ENCODE results near the gene PLEKHM2.

PLEKHM2 gene

DNA sequence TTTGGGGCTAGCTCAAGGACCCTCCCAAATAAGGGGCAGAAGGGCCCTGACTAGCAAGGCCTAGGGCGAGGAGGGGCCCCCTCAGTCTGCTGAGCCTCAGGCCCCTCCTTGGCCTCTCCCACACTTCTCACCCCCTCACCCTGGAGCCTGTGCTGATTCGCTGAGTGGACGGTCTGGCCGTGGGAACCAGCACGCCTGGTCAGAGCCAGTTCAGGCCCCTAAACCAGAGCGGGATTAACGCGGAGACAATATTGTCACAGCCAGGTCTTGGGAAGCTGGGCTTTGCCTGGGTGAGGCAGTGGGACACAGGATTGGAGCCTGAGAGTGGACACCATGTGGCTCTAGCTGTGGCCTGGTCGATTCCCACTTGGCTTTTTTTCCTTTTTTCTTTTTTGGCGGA, 69.7 kb downstream of the PLEKHM2 start:
- no peak for DNase-seq (ENCODE audit: low read depth)
- no peak overlapping the region for H3K4me3 ChIP-seq (ENCODE audit: low read depth, low read length)

DNA sequence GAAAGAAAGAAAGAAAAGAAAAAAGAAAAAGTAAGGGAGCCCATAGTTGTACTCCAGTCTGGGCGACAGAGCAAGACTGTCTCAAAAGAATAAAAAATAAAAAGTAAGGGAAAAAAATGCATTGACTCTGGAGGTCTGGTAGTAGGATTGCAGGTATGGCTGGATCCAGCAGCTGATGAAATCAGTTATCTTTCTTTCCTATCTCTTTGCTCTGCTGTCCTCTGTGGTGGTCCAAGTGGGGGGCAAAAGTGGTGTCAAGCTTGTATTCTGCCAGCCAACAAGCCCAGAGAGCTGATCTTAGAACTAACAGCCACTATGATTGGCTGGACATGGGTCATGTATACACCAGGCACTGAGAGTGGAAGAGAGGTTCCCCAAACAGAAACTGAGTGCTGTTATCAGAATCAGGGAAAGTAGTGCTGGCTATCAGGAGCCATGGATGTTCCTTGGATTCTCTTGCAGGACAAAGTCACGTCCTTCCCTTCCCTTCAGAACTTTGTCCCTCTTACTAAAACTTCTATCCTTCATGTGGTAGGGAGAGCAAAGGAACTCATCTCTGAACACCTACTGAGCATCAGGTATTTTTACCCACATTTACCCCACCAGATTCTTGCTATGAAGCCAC, 71.0 kb downstream of the PLEKHM2 start:
- no peak overlapping the region for H3K4me3 ChIP-seq (ENCODE audit: low read depth, low read length)
- no peak for DNase-seq (ENCODE audit: low read depth)

DNA sequence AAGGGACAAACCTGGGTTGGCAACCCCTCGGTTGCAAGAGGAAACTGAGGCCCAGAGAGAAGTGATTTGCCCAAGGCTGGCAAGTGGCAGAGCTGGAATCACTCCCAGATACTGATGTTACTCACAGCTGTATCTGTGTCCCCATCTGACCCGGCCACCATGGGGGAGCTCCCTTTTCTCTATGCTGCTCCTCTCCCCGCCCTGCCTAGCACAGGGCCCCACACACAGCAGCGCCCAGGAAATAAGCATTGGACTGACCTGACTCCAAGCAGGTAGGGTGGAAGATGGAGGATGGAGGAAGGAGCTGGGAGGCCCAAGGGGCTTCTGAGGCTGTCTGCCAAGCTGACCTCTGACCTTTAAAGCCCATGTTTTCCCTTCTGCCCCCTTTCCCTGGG, 71.5 kb downstream of the PLEKHM2 start:
- H3K4me3 ChIP-seq (ENCODE audit: low read depth, low read length) = no peak overlapping the region
- no peak for DNase-seq (ENCODE audit: low read depth)

DNA sequence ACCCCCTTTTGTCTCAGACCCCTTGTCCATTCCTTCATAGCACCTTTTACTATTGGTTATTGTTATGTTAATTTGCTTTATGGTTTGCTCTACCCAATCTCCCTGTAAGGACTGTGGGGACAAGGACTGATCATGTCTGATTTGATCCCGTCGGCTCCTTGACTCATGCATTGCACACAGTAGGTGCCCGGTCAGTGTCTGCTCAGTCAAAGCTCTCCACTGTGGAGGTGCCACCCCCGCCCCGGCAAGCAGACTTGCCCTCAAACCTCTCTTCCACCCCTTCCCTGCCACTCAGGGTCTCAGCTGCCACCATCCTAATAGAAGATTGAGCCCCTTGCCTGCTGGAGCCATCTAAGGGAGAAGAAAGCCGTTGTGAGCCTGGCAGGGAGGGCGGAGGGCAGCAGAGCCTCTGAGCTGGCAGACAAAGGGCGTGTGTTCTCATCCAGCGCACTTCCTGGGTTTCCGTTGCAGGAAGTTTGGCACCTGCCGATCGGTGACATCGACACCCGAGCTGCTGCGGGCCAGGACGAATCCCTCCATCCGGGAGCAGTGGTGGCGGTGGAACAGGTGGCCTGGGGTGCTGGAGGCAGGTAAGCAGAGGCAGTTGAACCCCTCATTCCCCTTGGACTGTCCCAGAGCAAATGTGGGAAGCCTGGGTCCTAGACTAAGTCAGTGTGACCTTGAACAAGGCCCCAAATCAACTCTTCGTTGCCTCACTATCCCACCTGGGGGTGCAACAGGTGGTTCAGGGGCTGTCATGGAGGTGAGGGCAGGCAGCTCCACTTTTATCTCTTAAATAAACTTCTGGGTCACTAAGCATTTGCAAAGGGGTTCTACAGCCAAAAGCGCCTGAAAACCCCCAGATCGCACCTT, 72.3 kb downstream of the PLEKHM2 start:
- DNase-seq (ENCODE audit: low read depth) = no peak
- no peak overlapping the region for H3K4me3 ChIP-seq (ENCODE audit: low read depth, low read length)

DNA sequence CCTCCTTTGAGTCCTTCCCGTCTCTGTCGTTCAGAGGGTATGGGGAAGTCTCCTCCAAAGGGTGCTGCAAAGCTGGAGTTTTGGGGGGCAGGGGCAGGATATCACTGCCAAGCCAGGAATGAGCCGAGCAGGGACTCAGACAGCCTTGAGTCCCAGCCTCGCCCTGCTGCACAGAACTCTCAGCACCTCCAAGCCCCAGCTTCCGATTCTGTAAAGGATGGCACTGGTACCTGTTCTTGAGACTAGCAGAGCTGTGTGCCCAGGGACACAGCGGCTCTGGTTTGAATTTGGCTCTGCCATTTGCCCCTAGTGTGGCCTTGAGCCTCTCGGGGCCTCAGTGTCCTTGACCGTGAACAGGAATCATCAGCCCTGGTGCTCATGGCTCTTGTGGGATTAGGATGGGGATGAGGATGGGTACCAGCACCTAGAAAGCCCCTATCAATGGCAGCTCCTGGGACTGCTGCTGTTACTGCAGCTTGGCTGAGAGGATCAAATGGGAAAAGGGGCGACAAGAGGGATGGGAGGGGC, 73.0 kb downstream of the PLEKHM2 start:
- H3K4me3 ChIP-seq (ENCODE audit: low read depth, low read length) = no peak overlapping the region
- no peak for DNase-seq (ENCODE audit: low read depth)

DNA sequence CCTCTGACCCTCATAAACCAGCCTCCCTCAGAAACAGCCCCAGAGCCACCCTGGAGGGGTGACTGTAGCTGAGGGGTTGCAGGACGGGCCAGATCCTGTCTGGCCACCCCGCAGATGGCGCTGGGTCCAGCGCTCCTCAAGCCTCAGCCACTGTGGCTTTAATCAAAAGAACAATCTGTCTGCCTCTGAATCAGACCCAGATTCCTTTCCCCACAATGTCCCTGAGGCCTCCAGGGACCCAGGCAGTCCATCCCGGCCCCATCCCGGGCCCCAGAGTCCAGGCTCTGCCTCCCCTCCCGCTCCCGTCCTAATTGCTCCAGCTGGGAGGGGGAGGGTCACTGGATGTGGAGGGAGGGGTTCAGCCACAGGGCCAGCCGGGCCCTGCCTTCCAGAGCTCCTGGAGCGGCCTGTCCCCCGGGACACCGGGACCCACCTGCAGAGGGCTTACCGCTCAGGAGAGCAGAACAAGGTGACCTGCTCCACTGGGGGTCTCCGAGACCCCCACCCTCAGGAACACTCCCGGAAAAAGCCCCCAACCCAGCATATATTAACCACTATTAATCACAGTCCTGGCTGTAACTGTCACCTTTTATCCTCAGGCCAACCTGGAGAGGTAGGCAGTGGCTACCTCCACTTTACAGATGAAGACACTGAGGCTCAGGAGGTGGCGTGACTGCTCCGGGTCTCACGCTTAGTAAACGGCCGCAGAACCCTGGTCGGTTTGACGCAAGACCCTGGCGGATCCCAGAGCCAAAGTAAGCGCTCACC, 73.6 kb downstream of the PLEKHM2 start:
- H3K4me3 ChIP-seq (ENCODE audit: low read depth, low read length) = peak overlapping the region; percentile 85

DNA sequence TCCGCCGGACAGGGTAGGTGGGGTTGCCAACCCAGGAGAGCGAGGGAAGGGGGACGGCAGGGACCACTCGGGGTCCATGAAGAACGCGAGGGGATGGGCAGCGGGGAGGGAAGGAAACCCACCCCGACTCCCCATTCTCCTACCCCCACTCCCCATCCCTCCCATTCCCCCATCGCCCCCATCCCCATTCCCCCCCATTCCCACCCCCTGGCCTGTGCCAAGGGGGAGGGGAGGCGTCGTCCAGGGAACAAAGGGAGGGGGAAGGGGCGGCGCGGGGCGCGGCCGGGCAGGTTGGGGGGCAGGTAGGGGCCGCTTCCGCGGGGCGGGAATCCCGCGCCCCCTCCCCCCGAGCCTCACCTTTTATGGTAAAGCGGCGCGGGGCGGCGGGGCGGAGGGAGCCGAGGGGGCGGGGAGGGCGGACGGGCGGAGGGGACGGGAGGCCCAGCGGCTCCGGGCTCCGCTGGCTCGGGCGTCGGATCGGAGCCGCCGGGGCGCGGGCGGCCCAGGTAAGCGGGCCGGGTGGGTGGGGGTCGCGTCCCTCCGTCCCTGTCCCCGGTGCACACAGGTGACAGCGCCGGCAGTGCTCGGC, 74.3 kb downstream of the PLEKHM2 start, which contains the start of gene FBLIM1:
FBLIM1 (plus strand) TSS at position 453 of the 589 bp plus-strand sequence. CDS start 6,189 bp downstream, outside the sequence.
- peak within 1 kb of the TSS; percentile 85 for H3K4me3 ChIP-seq (ENCODE audit: low read depth, low read length)
- no peak for DNase-seq (ENCODE audit: low read depth)

More for the DNA sequence above, 73.6 kb downstream of the PLEKHM2 start:
- DNase-seq (ENCODE audit: low read depth) = no peak

DNA sequence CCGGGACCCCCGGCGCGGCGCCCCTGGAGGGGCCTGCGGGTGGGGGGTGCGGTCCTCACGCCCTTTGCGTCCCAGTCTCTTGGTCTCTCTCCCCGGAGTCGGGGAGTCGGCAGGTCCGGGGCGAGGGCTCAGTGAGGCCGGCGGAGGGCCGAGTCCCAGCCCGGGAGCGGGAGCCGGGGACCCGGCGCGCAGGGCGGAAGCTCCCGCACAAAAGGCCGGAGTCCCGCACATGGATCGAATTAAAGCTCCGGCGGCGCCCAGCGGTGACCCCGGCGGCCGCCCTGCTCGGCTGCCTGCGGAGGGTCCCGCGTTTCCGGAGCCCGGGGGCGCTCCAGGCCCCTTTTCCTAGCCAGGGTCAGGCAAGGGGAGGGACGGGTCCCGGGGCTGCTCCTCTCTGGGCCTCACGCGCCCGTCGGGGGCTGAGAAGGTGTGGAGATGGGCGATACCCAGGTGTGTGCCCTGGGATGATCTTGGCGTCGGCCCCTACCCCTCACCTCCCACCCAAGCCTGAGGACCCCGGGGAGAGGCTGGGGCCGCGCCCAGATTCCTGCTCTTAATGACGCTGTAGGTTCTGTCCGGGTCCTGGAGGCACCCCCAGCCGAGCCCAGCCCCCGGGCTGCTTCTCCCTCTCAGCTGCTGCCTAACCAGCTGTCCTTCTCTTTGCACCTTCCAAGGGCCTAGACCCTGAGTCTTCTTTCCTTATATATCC, 75.0 kb downstream of the PLEKHM2 start:
- no peak for DNase-seq (ENCODE audit: low read depth)
- H3K4me3 ChIP-seq (ENCODE audit: low read depth, low read length) = peak overlapping the region; percentile 85

DNA sequence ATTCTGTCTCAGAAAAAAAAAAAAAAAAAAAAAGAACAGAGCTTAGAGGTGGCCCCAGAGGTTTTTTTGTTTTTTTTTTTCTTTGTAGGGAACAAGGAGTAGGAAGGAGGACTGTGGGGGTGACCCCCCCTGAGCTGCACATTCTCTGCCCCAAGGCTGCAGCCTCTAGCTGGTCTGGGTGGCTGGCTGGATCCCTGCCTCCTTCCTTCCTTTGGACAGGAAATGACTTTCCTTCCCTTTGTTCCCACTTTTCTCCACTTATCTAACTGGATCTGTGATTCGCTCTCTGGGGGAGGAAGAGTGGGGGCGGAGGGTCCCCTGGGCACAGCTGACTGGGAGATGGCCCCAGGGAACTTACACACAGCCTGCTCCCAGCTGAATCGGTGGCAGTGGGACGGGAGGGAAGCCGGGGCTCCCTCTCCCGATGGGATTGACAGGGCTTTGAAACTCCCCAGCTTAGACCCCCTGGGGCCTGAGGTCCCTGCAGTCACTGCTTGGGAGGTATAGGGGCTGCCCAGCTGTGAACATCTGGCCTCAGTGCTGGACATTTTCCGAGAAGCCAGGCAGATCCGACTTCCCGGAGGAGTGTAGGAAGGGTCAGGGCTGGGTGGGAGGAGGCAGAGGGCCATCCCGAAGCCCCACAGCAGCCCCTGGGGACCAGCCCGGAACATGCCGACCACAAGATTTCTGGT, 76.5 kb downstream of the PLEKHM2 start:
- H3K4me3 ChIP-seq (ENCODE audit: low read depth, low read length) = peak overlapping the region; percentile 40
- DNase-seq (ENCODE audit: low read depth) = peak; percentile 30

DNA sequence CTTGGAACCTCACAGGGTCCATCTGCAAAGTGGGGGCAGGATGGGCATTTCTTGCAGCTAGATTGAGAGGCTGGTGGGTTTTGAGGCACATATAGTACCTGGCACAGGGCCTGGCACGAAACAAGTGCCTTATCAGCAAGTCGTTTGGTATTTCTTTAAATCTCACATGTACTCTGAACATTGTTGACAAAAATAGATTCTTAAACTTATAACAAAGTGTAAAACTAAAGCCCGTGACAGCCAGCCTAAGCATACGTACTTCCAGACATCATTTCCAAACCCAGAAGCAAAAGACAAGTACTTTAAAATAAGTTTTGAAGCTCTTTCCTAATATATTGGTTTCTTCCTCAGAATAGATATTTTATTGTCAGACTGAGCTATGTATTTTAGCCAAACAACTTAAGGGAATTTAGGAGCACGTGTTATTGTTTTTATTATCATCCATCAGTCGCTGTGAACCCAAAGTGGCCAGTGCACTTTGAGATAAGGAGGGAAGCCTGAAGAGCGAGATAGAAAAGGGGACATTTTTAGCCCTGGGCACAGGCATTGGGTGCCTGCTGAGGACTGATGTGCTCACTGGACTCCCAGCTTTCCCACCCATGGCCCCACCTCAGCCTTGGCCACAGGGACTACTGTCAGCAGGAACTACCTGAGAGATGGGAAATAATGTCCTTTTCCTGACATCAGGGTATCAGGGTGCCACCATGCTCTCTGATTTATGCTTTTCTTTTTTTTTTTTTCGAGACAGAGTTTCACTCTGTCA, 77.4 kb downstream of the PLEKHM2 start:
- H3K4me3 ChIP-seq (ENCODE audit: low read depth, low read length) = no peak overlapping the region
- no peak for DNase-seq (ENCODE audit: low read depth)

DNA sequence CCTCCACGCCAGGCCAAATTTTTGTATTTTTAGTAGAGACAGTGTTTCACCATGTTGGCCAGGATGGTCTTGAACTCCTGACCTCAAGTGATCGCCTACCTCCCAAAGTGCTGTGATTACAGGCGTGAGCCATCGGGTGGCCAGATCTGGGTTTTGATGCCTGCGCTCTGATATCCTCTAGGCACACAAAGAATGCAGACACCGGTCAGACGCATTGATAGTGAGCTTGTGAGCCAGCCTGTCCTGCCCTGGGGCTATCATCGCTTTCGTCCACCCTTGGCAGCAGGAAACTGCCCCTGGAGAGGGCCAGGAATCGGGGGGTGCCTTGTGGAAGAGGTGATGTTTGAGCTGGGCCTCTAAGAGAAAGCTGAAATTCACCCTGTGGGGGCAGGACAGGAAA, 78.4 kb downstream of the PLEKHM2 start:
- no peak for DNase-seq (ENCODE audit: low read depth)
- no peak overlapping the region for H3K4me3 ChIP-seq (ENCODE audit: low read depth, low read length)

DNA sequence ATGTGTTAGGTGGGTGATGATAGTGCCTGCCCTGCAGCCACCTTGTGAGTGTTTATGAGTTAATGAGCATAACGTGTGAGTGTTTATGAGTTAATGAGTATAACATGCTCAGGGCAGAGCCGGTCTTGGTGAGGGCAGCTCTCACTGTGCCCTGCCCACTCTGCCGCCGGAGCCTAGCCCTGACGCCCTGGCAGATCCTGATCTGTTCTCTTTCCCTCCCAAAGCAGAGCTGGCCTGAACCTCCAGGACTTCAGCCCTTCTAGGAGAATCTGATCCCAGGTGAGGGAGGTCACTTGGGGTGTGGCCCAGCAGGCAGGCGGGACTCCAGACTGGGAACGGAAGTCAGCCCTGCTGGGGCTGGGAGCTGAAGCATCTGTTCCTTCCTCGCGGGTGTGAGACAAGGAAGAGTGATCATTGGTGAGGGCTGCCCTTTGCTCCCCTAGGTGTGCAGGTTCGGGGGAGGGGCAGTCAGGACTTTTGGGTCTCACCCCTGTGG, 80.2 kb downstream of the PLEKHM2 start:
- no peak for DNase-seq (ENCODE audit: low read depth)
- H3K4me3 ChIP-seq (ENCODE audit: low read depth, low read length) = no peak overlapping the region

DNA sequence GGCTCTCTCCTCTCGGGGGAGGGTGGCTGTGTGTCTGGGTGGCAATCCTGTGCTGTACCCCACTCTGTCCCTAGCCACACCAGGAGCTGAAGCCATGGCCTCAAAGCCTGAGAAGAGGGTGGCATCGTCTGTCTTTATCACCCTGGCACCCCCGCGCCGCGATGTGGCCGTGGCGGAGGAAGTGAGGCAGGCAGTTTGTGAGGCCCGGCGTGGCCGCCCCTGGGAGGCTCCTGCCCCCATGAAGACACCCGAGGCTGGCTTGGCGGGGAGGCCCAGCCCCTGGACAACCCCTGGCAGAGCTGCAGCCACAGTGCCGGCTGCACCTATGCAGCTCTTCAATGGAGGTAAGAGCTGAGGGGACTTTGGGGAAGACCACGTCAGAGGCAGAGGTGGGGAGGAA, 80.8 kb downstream of the PLEKHM2 start:
- no peak for DNase-seq (ENCODE audit: low read depth)
- no peak overlapping the region for H3K4me3 ChIP-seq (ENCODE audit: low read depth, low read length)

DNA sequence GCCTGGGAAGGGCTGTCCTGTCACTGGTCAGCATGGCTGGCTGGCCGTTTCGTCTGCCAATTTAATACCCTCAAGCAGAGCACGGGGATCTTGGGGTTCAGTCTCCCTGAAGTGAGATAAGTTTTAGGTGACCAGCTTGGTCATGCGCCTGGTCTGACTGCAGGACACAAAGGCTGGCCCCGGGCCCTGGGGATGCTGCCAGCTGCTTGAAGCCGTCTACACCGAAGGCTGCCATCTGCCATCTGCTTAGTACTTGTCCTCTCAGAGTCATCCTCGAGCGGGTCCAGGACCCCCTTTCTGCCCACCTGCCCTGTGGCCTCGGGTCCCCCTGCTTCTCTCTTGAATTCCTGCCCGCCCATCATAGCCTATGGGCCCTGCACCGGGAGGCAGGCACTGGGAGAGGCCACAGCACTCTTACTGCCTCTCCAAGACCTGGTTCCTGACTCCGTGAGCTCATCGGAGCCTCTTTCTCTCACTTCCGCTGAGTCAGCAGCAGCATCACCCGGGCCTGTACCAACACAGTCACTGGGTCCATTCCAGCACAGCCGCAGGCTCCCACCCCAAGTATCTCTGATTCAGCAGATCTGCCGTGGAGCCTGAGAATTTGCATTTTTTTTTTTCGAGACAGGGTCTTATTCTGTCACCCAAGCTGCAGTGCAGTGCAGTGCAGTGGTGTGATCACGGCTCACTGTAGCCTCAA, 81.5 kb downstream of the PLEKHM2 start:
- no peak for DNase-seq (ENCODE audit: low read depth)
- H3K4me3 ChIP-seq (ENCODE audit: low read depth, low read length) = no peak overlapping the region

DNA sequence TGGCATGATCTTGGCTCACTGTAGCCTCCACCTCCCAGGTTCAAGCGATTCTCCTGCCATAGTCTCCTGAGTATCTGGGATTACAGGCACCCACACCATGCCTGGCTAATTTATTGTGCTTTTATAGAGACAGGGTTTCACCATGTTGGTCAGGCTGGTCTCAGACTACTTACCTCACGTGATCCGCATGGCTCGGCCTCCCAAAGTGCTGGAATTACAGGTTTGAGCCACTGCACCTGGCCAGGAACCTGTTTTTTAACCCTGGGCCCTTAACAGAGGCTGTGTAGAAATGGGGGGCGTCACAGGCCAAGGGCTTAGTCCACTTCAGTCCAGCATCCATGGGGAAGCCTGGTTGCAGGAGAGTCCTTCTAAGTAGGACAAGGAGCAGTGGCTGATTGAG, 83.8 kb downstream of the PLEKHM2 start:
- H3K4me3 ChIP-seq (ENCODE audit: low read depth, low read length) = no peak overlapping the region
- DNase-seq (ENCODE audit: low read depth) = no peak

DNA sequence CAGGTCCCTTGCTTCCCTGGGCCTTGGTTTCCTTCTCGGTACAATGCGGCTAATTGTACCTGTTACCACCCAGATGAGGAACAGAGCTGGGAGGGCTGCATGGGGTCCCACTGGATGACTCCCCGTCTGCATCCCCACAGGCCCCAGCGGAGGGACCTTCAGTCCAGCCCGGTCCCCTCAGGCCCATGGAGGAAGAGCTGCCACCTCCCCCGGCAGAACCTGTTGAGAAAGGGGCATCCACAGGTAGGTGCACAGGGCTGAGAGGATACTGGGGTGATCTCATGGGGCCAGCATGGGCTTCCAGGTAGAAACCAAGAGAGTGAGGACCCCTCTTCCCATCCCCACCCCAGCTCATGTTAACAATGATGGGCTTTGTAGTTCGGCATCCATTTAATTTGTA, 84.3 kb downstream of the PLEKHM2 start:
- DNase-seq (ENCODE audit: low read depth) = no peak
- no peak overlapping the region for H3K4me3 ChIP-seq (ENCODE audit: low read depth, low read length)

All from skeletal muscle cell (primary cell).